ENCODE results near the gene GBP3.

GRCh38 chr1:89041119-89041641 lies 18.5 kb upstream of the GBP3 start:
- TF ChIP-seq EZH2 (IDR thresholded peaks at IDR 0.05; ENCODE audit: borderline replicate concordance, low read depth, low read length, poor library complexity, severe bottlenecking), result no peak
- TF ChIP-seq CTCF (conservative IDR thresholded peaks at IDR 0.05; ENCODE audit: low read depth, low read length), result no peak
